HG02678 (cell line): ENCODE measurements around the gene EVL.

ENCODE experiments used
- ATAC-seq: cut with Tn5 transposase; IDR thresholded peaks from one replicate; pipeline ENCODE4 v1.9.1; 2021; ENCODE audit warnings: mild to moderate bottlenecking, moderate library complexity; ENCODE audit not compliant: unreplicated experiment

The EVL gene

GRCh38 chr14:100065942-100066574 lies 836 bp downstream of the EVL start:
- ATAC-seq: peak; percentile 32

DNA sequence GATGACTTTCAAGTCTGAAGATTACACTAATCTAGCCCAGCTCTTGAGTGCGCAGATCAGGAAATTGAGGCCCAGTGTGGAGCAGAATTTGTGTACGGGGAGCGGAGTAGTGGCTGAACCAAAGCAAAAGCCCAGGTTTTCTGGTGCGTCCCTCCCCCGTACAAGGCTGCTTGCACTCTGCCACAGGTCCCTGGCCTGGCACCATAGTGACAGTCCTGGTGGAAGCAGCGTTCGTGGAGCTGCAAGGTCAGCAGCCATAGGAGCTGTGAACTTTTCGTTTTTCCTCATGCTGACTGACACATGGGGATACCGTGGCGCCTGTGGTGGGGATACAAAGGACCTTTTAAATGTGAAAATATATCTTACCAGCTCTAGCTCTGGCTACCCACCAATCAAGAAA lies 1.7 kb downstream of the EVL start:
- no peak for ATAC-seq

DNA sequence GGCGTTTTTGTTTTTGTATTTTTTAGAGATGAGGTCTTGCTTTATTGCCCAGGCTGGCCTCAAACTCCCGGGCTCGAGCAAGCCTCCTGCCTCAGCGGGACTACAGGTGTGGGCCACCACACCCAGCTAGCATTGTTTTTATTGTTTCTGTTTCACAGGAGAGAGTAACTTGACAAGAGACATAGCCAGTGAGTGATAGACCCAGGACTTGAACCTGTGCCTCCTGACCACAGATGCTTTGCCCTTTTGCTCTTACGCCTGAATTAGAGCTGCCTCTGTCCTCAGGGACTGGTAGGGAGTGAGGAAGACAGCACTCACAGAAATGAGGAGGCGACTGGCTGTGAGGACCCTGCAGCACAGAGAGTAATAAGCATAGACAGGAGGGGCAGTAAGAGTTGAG lies 2.3 kb downstream of the EVL start:
- no peak for ATAC-seq

- ATAC-seq: peak; percentile 27
Observed at GRCh38 chr14:100067971-100068959, 3.0 kb downstream of the EVL start.

GRCh38 chr14:100069161-100069800 lies 4.1 kb downstream of the EVL start:
- no peak for ATAC-seq

- no peak for ATAC-seq
Observed at GRCh38 chr14:100070310-100070709, 5.1 kb downstream of the EVL start.

DNA sequence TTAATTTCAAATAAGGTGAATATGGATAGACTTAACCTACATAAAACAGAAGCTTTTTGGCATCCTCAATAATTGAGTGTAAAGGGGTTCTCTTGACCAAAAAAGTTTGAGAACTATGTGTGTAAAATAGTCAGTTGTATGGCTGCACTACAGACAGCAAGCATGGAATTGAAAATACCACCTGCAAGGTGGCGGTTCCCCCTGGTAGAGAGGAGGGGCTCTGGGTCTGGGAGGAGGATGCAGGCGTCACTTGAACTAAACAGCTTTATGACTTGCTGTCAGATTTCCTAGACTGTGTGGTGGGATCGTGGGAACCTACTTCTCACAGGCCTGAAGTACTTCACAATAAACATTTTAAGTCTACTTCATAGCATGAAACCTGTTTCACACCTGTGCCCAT lies 6.3 kb downstream of the EVL start:
- no peak for ATAC-seq

DNA sequence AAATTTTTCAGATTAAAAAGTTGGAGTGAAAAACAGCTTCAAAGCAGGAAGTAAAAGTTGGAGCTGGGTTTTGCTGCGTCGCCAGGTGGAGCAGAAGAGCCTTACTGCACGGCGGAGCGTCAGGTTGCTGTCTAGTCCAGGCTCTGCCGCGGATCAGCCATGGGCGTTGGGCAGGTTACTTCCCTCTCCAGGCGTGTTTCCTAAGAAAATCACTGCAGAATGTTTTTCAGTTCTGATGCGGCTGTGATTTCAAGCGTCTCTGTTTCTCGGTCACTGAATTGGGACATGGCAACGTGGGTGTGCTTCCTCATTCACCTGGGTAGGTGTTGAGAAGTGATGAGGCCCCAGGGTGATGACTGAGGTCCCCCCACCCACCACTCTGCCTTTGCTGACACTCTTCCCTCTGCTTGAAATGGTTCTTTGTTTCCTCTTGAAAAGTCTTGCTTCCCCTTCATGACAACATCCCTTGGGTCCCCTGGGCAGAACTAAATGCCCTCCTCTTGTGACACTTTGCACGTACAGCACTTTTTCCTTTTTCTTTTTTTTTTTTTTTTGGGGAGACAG lies 7.6 kb downstream of the EVL start:
- peak; percentile 30 for ATAC-seq

GRCh38 chr14:100073576-100074430 lies 8.6 kb downstream of the EVL start:
- ATAC-seq: no peak

GRCh38 chr14:100074431-100075100 lies 9.3 kb downstream of the EVL start:
- ATAC-seq: no peak

DNA sequence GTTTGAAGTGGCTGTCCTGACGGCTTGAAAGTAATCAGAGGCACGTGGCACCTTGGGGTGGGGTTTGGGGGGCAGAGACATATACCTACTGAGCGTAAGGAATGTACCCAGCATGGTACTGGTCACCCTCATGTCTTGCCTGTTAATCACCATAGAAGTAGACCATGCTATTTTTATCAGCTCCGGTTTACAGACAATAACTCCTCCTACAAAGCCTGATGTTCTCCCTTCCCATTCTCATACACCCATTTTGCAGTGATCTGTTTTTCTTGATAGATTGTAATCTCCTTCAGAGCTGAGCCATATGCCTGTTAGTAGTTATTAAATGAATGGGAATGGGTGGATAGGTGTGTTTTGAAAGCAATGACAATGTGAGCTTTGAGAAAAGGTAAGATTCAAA lies 10.5 kb downstream of the EVL start:
- no peak for ATAC-seq

GRCh38 chr14:100076133-100076532 lies 10.9 kb downstream of the EVL start:
- peak; percentile 30 for ATAC-seq

DNA sequence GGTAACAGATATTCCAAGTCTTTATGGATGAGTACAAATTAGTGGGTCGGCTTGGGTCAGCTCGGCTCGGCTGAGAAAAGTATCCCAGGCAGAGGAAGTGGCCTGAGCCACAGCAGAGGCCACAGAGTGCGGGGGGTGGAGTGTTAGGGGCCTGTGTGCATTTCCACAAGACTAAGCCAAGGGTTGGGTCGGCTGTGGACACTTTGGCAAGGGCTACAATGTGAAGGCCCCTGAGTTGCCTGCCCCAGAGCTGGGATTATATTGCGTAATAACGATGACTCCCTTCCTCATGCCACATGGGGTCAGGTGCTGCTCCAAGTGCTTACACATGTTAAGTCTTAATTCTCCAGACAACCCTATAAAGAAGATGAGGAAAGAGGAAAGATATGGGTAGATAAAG lies 11.4 kb downstream of the EVL start:
- ATAC-seq: no peak

- no peak for ATAC-seq
Observed at GRCh38 chr14:100077441-100077840, 12.2 kb downstream of the EVL start.

- no peak for ATAC-seq
Observed at GRCh38 chr14:100078216-100078803, 13.1 kb downstream of the EVL start.

GRCh38 chr14:100078997-100079725 lies 13.9 kb downstream of the EVL start:
- peak; percentile 70 for ATAC-seq

DNA sequence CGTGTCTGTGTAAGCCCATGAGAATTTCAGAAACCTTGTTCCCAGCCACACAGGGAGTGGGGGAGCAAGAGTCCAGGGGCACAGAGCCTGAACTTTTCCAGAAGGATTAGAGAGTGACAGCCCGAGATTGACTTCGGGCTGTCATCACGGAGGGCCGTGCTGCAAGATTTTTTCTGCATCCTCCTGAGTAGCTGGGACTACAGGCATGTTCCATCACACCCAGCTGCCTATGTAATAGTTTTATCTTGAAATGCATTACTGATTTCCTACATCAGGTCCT lies 14.4 kb downstream of the EVL start:
- no peak for ATAC-seq

- ATAC-seq: no peak
Observed at GRCh38 chr14:100080206-100080605, 15.0 kb downstream of the EVL start.

DNA sequence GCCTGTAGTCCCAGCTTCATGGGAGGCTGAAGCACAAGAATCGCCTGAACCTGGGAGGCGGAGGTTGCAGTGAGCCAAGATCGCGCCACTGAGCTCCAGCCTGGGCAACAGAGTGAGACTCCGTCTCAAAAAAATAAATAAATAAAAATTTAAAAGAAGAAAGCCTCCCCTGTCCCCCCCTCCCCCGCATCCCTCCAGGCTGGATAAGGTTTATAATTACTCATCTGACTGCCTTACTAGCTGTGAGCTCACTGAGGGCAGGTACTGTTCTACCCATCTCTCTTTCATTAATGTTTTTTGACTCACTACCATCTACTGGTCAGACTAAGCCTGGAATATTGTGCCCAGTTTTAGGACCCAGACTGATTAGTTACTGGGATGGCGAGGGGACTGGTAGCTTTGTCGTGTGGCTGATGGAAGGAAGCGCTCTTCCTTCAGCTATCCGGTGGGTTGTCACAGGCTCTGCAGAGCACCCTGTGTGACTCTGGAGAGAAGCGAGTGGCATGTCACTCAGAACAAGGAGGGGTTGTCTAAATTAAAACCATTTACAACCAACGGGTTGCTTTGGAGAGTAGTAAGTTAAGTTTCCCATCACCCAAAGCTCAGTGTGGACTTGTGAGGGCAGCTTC lies 16.9 kb downstream of the EVL start:
- ATAC-seq: no peak
